Fibroblast of villous mesenchyme (primary cell): Measurements from ENCODE around the gene LGR6. TPM values are rescaled to one million over a fixed set of nuclear protein-coding genes. Genes with fewer than 3 reads are reported as not detected.

Experiments
- DNase-seq: peaks from one replicate; pipeline ENCODE4 v3.0.0-alpha.2; 2010; ENCODE audit warnings: low read depth
- H3K4me3 ChIP-seq: 2 replicates; pipeline ENCODE4 v1.5.1; 2011; ENCODE audit warnings: low read depth, mild to moderate bottlenecking, low read length
- CTCF ChIP-seq: IDR thresholded peaks from 2 replicates; pipeline ENCODE4 v1.5.1; 2012; ENCODE audit warnings: low read depth, mild to moderate bottlenecking, low read length; ENCODE audit not compliant: insufficient read depth
- total RNA-seq: library from RNA; depleted of rRNA; stranded (reverse); fragments of >200 nt; gene quantifications from 2 replicates; pipeline ENCODE4 v1.2.3, GENCODE V29; 2012

LGR6 gene
- total RNA-seq, 1 donor: not detected

- DNase-seq: no peak
- no peak overlapping the region for H3K4me3 ChIP-seq
- no peak for TF ChIP-seq CTCF
Measured at GRCh38 chr1:202216691-202217090, 23.1 kb downstream of the LGR6 start.

- H3K4me3 ChIP-seq: no peak overlapping the region
- TF ChIP-seq CTCF: no peak
- DNase-seq: no peak
Measured at GRCh38 chr1:202217516-202217915, 23.9 kb downstream of the LGR6 start.

DNA sequence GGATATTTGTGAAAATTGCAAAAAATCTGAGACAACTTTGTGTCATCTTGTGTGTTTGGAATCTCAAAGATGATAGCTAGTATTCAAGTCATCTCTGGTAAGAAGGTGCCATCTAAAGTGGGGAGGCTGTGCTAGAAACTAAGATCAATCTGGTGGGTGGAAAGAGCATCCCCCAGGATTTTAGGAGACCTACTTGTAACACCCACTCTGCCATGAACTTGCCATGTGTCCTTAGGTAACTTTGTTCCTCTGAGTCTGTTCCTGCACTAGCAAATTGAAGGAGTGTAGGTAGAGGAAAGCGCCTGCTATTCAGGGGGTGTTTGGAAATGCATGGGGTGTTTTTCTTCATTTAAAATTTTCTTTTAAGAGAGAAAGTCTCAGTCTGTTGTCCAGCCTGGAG lies 24.4 kb downstream of the LGR6 start:
- no peak overlapping the region for H3K4me3 ChIP-seq
- no peak for DNase-seq
- TF ChIP-seq CTCF: no peak

DNA sequence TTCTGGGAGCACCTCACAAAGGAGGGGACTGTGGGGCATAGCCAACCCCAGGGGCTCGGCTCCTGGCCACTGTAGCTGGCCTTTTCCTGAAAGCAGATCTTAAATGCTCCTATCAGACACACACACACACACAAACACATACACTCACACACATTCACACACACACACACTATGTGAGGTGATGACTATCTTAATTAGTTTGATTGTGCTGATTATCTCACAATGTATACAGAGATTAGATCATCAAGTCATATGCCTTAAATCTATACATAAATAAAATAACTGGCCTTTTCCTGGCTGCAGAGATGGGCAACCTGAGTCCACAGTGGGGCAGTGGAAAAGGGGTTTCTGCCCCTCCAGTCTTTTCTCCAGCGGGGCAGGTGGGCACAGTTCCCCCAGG lies 27.1 kb downstream of the LGR6 start:
- TF ChIP-seq CTCF: no peak

GRCh38 chr1:202221911-202222909 lies 28.6 kb downstream of the LGR6 start:
- no peak for DNase-seq
- no peak for TF ChIP-seq CTCF
- H3K4me3 ChIP-seq: no peak overlapping the region

More for the DNA sequence above, 27.1 kb downstream of the LGR6 start:
- no peak overlapping the region for H3K4me3 ChIP-seq
- no peak for DNase-seq

DNA sequence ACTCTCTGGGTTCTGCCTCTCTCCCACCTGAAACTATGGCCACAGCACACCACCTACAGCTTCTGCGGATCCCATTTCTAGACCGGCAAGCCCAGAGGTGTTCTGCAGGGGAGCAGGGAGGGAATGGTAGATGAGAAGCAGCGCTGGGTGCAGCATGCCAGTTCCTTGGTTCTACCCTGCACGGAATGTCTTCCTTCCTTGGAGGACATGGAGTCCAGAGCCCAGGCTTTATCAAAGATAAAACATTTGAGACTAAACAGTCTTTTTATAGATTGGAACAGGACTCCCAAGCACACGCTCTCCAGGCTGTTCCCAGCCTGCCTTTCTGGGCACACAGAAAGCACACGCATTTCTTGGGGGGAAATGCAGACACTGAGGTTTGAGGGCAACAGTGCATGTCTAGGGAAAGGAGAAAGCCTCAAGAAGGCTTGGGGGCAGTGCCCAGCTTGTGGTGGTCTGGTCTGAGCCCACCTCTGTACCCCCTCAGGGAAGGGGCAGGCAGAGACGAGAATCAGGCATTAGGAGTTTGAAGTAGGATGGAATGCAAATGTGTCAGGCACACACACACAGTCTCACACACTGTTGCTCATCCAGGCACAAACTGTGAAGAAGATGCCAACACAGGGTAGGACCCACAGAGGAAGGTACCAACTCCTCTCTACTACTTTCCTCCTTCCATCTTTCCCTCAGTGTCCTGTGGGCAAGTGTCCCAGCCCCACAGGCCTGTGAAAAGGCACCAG lies 29.7 kb downstream of the LGR6 start:
- H3K4me3 ChIP-seq: no peak overlapping the region
- DNase-seq: no peak
- TF ChIP-seq CTCF: no peak
